ENCODE results near the gene KCNIP3.

KCNIP3 gene

DNA sequence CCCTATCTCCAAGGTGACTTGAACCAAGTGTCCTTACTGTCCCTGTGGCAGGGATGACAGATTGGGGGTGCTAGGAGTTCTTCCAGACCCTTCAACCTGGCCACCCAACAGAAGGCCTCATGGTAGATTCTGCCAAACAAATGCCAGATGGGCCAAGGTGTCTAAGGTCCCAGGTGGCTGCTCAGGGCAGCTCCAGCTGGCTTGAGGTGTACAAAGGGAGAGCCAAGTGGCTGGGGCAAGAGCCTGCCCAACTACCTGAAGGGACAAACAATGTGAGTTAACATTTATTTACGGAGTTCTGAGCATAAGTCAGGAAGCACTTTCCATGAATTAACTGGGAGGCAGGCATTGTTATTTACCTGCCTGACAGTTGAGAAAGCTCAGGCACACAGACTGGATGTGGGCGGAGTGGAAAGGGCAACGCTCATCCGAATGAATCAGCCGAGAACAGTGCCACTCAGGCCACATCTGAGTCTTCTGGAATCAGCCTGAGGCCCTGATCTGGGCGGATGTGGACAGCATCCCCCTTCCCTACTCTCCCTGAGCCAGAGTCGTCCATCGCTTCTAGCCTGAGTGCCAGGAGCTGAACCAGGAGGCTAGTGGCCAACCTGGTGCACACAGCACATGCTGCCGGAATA lies 4.4 kb upstream of the KCNIP3 start:
- TF ChIP-seq, protein P1, sequence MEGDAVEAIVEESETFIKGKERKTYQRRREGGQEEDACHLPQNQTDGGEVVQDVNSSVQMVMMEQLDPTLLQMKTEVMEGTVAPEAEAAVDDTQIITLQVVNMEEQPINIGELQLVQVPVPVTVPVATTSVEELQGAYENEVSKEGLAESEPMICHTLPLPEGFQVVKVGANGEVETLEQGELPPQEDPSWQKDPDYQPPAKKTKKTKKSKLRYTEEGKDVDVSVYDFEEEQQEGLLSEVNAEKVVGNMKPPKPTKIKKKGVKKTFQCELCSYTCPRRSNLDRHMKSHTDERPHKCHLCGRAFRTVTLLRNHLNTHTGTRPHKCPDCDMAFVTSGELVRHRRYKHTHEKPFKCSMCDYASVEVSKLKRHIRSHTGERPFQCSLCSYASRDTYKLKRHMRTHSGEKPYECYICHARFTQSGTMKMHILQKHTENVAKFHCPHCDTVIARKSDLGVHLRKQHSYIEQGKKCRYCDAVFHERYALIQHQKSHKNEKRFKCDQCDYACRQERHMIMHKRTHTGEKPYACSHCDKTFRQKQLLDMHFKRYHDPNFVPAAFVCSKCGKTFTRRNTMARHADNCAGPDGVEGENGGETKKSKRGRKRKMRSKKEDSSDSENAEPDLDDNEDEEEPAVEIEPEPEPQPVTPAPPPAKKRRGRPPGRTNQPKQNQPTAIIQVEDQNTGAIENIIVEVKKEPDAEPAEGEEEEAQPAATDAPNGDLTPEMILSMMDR (IDR thresholded peaks at IDR 0.05), result no peak

DNA sequence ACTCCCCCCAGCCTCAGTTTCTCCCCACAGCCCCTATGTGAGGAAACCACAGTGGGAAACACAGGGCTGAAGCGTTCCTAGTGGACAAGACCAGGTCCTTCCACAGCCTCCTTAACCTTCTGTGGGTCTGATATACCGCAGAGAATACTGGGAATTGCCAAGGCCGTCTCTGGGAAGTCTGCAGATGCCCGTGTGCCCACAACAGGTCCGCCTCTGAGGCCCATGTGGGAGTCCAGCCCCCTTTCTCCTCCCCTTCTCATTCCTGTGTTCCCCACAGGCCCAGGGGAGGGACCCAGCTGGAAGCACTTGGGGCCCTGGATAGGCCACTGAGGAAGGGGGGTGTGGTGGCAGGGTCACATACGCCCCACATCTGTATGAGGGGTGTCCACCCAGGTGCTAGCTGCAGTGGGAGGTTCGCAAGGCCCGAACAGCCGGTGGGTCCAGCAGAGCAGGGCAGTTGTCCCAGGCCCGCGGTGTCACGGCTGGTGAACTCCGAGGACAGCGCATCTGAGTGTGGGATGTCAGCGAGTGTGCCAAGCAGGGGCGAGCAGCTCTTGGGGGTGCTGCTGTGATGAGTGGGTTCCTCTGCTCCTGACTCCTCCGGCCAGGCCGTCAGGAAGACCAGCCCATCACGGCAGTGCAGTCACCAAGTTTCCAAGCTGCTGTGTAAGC lies 2.4 kb upstream of the KCNIP3 start:
- TF ChIP-seq, protein P1 (IDR thresholded peaks at IDR 0.05), result no peak

DNA sequence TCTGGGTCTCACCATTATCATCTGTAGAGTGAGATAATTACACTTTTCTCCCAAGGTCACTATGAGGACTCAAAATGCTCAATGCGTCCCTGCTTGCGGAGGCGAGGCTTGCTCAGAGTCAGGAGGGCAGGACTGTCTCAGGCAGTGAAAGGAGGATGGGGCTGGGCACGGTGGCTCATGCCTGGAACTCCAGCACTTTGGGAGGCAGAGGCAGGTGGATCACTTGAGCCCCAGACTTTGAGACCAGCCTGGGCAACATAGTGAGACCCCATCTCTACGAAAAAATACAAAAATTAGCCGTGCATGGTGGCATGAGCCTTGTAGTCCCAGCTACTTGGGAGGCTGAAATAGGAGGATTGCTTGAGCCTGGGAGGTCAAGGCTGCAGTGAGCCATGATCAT lies 1.8 kb upstream of the KCNIP3 start:
- TF ChIP-seq, protein P1 (IDR thresholded peaks at IDR 0.05), result no peak

DNA sequence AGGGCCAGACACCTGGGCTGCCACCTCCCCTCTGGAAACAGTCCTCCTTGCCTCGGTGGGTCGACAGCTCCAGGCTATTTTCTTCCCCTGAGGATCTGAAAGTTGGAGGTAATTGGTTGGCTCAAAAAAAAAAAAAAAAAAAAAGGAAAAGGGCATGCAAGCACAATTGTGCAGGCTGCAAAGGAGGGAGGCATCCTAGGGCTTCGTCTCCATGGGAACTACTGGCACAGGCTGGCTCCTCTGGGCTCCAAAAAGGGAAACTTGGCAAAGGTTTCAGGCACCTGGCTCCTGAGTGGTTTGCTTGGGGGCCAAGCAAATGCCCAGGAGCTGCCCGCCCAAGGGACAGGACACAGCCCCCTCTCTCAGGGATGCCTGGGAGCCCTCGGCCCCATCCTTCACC lies 1.1 kb upstream of the KCNIP3 start:
- TF ChIP-seq, protein P1 (IDR thresholded peaks at IDR 0.05), result no peak

DNA sequence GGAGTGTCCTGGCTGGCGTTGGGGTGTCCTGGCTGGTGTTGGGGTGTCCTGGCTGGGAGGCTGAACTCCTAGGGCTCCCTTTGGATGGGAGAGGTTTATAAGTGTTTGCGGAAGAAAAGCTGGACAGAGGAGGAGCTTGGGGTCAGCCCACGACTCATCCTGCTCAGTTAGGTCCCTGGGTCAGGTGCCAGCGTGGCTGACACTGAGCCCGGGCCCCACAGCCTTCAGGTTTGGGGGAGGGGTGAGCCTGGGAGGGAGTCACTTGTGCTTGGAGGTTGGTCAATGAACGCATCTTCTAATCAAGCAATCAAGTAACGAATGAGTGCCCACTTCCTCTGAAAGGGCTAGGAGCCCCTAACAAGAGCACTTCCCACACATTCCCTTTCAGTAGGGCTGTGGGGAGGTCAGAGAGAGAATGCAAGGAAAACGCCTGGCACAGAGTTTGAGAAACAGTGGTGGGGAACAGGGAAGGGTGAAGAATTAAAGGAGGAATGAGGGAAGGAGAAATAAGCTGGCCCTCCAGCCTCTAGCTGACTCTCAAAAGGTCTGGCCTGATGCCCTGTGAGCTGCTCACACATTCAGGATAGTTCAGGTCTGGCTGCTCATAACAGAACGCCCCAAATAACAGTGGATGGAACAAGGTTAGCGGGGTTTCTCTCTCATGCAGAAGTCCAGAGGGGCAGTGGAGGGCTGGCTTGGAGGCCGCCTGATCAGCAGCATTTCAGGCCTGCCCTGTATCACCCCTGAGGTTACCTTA lies 670 bp downstream of the KCNIP3 start:
- TF ChIP-seq, protein P1 (IDR thresholded peaks at IDR 0.05), result no peak

DNA sequence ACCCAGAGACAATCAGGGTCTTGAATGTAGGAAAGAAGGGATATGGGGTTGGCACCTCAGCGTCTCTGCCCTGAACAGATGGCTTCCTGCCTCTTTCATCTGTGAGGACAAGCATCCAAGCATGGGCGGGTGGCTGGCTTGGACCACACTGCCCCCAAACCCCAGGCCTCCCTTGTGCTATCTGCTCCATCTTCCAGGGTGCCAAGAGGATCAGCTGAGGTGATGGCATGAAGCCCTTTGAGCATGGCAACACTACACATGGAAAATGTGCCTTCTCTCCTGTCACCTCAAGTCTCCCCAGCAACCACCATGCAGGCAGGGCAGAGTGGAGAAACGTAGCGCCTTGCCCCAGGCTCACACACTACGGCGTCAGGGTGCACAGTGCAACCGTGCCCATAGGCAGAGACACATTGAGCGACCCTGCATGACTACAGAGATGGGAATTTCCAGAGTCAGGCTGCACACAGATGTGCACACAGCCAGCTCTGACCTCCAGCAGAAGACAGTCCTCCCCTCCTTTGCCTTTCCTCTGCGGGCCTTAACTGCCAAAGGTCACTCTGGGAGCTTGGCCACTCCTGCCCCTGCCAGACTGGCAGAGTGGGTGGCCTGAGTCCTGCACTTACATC lies 1.5 kb downstream of the KCNIP3 start:
- TF ChIP-seq, protein P1 (IDR thresholded peaks at IDR 0.05), result no peak

DNA sequence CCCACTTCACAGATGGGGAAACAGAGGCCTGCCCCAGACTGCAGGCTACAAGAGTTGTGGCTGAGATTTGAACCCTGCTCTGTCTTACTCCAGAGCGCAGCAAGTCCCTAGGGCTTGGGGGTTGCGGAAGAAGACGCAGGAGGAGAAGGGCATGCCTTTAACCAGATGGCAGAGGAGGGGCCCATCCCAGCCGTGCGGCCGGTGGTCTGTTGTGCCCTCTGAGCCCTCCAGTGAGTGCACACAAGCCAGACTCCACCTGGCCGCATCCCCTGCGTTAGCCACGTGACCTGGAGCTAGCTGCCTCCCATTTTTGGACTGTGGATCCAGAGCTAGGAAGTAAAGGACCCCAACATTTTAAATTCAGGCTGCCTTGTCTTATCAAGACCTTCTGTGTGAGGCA lies 2.8 kb downstream of the KCNIP3 start:
- TF ChIP-seq, protein P1 (IDR thresholded peaks at IDR 0.05), result no peak
